RCC 7860 (cell line): Measurements from ENCODE around the gene UTP3.
"Not testable (repeated sequence)": the region's sequence is repeated elsewhere in the genome, so short reads cannot be mapped to it uniquely, and the experiment has no call there.

Source experiments
- DNase-seq: peaks from one replicate; pipeline ENCODE4 v3.0.0-alpha.2; 2015; ENCODE audit warnings: low spot score
- FAIRE-seq: peaks from 2 replicates; lab custom pipeline; 2012; peaks lifted over from hg19 to GRCh38; lab: Jason Lieb, UNC

Gene UTP3

DNA sequence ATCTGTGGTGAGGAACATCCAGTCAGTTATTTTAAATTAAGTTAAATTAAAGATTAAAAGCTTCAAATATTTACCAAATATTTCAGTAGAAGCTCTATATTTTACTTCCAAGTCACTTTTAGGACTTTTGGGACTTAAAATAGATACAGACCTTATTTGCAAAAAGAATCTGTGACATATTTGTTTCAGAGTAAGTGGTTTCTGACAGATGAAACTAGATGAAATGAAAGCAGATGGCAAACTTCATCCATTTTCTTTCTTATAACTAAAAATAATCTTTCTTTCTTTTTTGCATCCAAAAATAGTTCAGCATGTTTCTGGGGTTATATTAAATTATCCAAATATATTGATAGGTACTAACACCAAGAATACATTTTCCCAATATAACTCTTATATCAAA, 6.6 kb upstream of the UTP3 start:
- DNase-seq (no peak), FAIRE-seq (no peak)

DNA sequence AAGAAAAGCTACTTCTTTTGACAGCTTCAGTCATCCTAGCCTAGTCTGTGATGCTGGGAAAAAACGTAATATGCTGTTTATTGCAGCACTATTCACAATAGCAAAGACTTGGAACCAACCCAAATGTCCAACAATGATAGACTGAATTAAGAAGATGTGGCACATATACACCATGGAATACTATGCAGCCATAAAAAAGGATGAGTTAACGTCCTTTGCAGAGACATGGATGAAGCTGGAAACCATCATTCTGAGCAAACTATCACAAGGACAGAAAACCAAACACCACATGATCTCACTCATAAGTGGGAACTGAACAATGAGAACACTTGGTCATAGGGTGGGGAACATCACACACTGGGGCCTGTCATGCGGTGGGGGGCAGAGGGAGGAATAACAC, 6.2 kb upstream of the UTP3 start:
- DNase-seq, FAIRE-seq: not testable (repeated sequence)

- FAIRE-seq (no peak), DNase-seq (no peak)
These were observed 940 bp upstream of the UTP3 start for GRCh38 chr4:70687392-70687791.

- FAIRE-seq, result no peak
These were observed 481 bp downstream of the UTP3 start for GRCh38 chr4:70688795-70689231.

DNA sequence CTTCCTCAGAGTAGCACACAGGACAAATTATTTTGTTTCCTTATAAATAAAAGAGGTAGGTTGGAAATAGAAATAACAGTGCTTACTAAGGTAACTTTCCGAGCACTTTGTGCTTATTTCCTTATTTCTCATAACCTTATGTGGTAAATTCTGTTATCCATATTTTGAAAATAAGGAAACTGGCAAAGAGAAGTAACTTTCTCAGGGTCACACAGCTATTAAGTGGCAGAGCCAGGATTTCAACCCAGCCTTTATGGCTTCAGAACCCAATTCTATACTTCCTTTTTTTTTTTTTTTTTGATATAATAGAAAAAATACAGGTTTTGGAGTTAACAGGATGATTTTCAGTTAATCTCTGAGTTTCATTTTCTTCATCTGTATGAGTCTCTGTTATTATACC, 3.3 kb downstream of the UTP3 start:
- DNase-seq, result no peak
- no peak for FAIRE-seq

More at GRCh38 chr4:70688795-70689231, 481 bp downstream of the UTP3 start:
- no peak for DNase-seq

DNA sequence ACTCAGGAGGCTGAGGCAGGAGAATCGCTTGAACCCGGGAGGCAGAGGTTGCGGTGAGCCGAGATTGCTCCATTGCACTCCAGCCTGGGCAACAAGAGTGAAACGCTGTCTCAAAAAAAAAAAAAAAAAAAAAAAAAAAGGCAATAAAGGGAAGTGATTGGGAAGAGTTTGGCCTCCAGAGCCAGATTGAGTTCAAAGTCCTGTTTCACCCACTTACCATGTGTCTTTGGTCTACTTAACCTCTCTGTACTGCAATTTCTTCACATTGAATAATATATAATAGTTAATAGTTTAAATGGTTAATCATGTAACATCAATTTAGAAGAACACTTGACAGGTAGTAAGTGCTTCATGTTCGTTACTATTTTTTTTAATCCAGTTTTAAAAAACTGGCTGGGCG, 6.3 kb downstream of the UTP3 start:
- DNase-seq, FAIRE-seq: not testable (repeated sequence)

GRCh38 chr4:70698435-70698834, 10.1 kb downstream of the UTP3 start:
- FAIRE-seq, DNase-seq: not testable (repeated sequence)

DNA sequence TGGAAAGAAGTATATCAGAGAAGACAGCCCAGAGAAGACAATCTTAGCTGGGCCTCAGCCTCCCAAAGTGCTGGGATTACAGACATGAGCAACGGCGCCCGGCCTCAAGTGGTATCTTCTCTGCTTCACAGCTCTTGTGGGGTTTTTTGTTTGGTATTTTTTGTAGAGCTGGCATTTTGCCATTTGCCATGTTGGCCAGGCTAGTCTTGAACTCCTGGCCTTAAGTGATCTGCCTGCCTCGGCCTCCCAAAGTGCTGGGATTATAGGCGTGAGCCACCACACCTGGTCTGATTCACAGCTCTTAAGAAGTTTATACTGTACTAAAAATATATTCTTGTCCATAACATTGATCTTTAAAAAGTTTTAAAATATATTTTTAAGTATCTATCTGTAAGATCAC, 12.4 kb downstream of the UTP3 start:
- no peak for FAIRE-seq
- DNase-seq, result no peak

- DNase-seq, result no peak
- FAIRE-seq, result no peak
These were observed 12.9 kb downstream of the UTP3 start for GRCh38 chr4:70701271-70701670.

DNA sequence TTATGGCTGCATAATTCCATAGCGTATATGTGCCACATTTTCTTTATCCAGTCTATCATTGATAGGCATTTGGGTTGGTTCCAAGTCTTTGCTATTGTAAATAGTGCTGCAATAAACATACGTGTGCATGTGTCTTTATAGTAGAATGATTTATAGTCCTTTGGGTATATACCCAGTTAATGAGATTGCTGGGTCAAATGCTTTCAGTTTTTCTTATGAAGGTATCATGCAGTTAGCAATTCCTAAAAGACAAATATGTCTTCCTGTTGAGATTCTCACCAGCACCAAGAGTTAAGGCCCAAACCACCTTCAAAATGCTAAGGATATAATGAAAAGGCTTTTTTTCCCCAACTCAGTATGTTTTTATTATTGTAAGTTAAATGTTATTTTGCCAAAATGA, 14.3 kb downstream of the UTP3 start:
- FAIRE-seq, result not testable (repeated sequence)

DNA sequence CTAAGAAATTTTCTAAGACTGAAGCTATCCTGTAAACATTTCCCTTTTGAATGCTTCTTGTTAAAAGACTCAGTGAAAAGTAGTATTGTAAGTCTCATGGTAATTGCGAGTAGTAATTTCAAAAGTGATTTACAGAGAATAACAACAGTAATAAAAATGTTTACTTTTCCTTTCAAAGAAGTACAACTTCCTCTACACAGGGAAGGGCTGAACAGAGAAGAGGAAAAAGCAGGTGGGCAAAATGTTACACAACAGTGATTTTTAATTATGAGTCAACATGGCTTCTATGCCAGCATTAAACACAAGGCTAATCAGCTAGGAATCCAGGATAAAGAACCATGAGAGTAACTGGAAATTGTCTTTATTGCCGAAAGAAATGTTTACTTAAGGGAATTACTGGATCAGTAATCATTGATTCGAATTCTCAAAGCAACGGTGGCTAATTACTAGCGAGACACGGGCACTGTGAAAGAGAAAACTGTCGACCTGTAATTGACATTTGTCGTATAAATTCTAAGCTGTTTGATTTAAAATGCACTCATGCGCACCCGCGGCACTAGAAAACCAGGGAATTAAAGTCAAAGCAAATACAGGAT, 15.4 kb downstream of the UTP3 start:
- peak; percentile 22 for DNase-seq
- FAIRE-seq, result peak; percentile 81

More for the DNA sequence above, 14.3 kb downstream of the UTP3 start:
- DNase-seq, result not testable (repeated sequence)

DNA sequence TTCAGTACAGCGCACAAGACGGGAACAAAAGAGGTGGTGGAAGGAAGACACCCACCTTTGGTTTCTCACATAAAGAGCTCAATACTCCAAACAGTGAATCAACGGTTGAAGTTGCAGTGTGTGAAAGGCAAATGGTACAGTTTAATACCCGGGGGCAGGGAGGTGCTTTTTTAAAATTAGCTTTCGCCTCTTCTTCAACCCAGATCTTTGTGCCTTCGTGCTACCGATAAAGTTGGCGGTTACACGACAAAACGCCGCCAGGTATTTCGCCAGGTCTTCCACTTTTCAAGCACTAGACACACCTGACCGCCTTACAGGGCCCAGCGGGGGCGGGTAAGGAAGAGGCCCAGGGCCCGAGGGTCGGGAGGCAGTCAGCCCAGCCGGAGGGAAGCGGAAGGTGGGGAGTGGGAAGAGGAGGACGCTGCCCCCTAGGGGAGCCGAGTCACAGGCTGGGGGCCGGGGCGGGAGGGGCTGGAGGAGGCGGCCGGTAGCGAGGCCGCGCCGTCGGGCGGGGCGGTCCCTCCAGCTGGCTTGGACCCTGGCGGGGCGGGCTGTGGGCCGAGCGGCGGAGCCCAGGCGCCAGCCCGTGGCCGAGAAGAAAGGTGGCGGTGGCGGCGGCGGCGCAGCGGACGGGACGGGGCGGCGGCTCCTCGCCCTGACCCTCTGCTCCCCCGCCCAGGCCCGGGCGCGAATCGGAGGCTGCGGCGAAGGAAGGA, 16.0 kb downstream of the UTP3 start:
- FAIRE-seq, result no peak
- peak; percentile 50 for DNase-seq

DNA sequence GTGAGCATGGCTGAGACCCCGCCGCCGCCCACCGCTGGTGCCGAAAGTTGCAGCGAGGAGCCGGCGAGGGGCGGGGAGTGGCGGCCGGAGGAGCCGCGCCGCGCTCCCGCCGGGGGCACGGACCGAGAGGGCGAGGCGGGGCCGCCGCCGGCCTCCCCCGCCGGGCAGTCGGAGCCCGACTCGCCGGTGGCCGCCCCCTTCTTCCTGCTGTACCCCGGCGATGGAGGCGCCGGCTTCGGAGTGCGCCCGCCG, 16.5 kb downstream of the UTP3 start:
- no peak for FAIRE-seq
- no peak for DNase-seq

DNA sequence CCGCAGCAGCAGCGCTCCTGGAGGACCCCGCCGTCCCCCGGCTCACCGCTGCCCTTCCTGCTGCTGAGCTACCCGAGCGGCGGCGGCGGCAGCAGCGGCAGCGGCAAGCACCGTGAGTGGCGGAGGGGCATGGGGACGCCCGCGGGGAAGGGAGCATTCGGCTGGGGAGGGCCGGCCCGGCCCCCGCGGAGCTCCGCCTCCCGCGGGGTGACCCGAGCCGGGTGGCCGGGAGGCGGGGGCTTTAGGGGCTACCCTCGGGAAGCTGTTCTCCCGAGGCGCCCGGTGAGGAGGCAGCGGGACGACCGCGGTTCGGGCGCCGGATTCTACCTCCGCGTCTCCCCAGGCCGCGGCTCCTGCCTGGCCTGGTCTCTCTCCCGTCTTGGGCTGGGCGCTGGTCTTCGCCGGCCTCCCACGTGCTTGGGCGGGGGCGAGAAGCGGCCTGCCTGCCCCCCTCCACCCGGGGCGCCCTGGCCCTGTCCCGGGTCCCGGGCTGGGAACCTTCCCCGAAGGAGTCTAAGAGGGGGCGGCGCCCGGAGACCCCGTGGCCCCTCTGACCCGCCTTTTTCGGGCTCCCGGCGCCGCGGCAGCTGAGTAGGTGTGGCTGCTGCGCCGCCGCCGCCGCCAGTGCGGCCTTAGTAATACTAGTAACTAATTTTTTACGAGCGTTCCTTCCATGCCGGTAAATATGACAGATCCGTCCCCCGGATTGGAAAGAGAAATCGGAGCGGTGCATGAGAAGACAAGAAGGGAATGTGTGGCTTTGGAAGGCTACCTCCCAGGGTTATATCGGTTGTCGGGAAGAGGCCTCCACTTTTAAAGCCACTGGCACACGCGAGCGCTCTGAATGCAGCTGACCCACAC, 17.1 kb downstream of the UTP3 start:
- DNase-seq (peak; percentile 49), FAIRE-seq (no peak)

GRCh38 chr4:70706044-70706461, 17.7 kb downstream of the UTP3 start:
- FAIRE-seq, result no peak
- DNase-seq, result no peak

GRCh38 chr4:70706516-70706915, 18.2 kb downstream of the UTP3 start:
- DNase-seq, result no peak
- FAIRE-seq, result no peak

GRCh38 chr4:70709611-70710205, 21.4 kb downstream of the UTP3 start:
- no peak for FAIRE-seq
- peak; percentile 13 for DNase-seq

DNA sequence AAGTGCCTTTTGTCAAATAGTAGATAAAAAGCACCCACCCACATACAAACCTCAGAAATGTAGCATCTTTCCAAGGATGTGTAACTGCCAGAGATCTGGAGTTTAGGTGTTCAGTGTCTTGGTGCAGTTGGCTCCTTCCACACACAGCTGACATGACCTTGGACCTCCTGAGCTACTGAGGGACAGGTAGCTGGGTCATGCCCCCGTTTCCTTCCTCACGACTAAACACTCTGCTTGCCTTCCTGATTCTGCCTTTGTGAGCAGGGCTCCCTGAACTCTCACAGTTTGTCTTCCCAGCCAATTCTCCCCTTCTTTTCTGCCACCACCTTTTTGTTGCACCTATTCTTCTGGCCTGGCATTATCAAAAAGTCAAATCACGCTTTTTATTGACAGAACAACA, 23.3 kb downstream of the UTP3 start:
- DNase-seq, result no peak
- no peak for FAIRE-seq

DNA sequence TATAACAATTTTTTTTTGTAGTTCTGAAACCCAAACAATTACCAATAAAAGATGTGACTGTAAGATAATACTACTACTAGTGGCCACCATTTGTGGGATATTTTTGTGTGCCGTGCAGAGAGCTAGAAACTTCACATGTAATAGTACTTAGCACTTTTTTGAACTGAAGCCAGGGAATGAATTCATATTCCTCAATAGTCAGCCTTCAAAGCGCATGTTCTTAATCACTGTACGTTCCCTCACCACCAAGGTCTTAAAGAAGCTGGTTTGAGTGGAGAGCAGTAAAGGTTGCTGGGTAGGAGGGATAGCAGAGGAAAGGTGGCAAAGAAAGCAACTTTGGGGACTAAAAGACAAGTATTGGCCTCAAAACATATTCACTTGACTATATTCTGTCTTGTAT, 23.8 kb downstream of the UTP3 start:
- no peak for DNase-seq
- FAIRE-seq, result no peak

- DNase-seq (no peak), FAIRE-seq (no peak)
These were observed 24.5 kb downstream of the UTP3 start for GRCh38 chr4:70712604-70713452.
